ENCODE results near the gene ERI3.

DNA sequence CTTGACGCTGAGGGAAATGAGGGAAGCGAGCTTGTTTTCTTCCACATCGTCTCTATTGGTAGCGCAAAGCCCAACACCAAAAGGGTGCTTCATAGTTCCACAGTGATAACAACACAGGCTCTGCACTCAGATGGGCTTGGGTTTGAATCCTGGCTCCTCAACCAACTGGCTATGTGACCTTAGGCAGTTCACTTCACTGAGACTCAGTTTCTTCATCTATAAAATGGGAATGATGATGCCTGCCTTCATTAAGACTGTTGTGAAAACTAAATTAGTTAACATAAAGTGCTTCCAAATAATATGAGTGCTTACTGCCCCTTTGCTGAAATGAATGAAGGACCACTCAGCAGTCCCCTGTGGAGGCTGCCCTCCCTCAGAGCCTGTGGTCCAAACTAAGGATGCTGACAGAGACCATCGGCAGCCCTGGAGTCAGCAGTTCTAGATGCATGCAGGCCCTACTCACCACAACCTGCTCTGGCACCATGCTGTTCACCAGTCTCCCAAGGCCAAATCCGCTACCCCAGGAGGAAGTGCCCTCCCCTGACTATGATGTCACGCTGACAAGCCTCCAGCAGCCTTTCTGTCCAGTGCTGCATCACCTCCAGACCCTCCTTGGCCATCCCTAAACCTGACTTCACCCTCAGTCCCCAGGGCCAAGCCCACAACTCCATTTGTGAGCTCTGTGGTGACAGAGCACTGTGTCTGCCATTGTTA, 111.1 kb downstream of the ERI3 start:
- TF ChIP-seq, protein P1, sequence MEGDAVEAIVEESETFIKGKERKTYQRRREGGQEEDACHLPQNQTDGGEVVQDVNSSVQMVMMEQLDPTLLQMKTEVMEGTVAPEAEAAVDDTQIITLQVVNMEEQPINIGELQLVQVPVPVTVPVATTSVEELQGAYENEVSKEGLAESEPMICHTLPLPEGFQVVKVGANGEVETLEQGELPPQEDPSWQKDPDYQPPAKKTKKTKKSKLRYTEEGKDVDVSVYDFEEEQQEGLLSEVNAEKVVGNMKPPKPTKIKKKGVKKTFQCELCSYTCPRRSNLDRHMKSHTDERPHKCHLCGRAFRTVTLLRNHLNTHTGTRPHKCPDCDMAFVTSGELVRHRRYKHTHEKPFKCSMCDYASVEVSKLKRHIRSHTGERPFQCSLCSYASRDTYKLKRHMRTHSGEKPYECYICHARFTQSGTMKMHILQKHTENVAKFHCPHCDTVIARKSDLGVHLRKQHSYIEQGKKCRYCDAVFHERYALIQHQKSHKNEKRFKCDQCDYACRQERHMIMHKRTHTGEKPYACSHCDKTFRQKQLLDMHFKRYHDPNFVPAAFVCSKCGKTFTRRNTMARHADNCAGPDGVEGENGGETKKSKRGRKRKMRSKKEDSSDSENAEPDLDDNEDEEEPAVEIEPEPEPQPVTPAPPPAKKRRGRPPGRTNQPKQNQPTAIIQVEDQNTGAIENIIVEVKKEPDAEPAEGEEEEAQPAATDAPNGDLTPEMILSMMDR (IDR thresholded peaks at IDR 0.05; ENCODE audit: insufficient read depth, low read depth, low read length) = no peak
- TF ChIP-seq EZH2 (IDR thresholded peaks at IDR 0.05; ENCODE audit: insufficient read depth, low read length) = no peak
